Endothelial cell of umbilical vein (primary cell): Measurements from ENCODE around the gene SIAH2. TPM values are rescaled to one million over a fixed set of nuclear protein-coding genes. Genes with fewer than 3 reads are reported as not detected.

Experiments
- BruUV-seq: library from RNA; stranded (reverse); fragments of 400-500 nt; replicated peaks from 2 replicates; lab custom pipeline; 2021; lab: Mats Ljungman, UMichigan
- CTCF ChIA-PET: fragments of 300-600, 350-600 bp; sonication (Branson Sonifier 250); formaldehyde crosslinking; loops from one replicate; lab custom pipeline; 2021; ENCODE audit warnings: antibody characterized with exemption, inconsistent platforms; lab: Charles Lee
- POLR2A ChIA-PET: fragments of 300-600, 350-600 bp; sonication (Branson Sonifier 250); formaldehyde crosslinking; loops from one replicate; lab custom pipeline; 2021; ENCODE audit warnings: antibody characterized with exemption, inconsistent platforms; lab: Charles Lee
- DNase-seq: peaks from one replicate; pipeline ENCODE4 v3.0.0-alpha.2; 2011; ENCODE audit warnings: low read depth, low spot score
- FAIRE-seq: peaks from 2 replicates; lab custom pipeline; 2011; peaks lifted over from hg19 to GRCh38; lab: Jason Lieb, UNC
- H2AFZ ChIP-seq: 2 replicates; pipeline ENCODE4 v1.6.0; 2012; ENCODE audit warnings: low read depth, low read length, control low read depth, inconsistent platforms
- H3K27ac ChIP-seq: 2 replicates; pipeline ENCODE4 v1.5.1; 2011; ENCODE audit warnings: low read depth, mild to moderate bottlenecking, control low read depth, low read length, moderate library complexity; ENCODE audit not compliant: insufficient read depth
- H3K27me3 ChIP-seq, 2 experiments: 2 replicates each; pipeline versions ENCODE4 v1.6.0 to v1.6.1; 2011; ENCODE audit warnings: low read length in 2 of 2, mixed read lengths in 1 of 2; ENCODE audit not compliant: control insufficient read depth in 2 of 2, insufficient read depth in 2 of 2
- H3K36me3 ChIP-seq, 2 experiments: 2 replicates in 1 of 2; 3 replicates in 1 of 2; pipeline ENCODE4 v1.5.1; 2011; ENCODE audit warnings: low read length in 2 of 2, mild to moderate bottlenecking in 1 of 2, moderate library complexity in 1 of 2; ENCODE audit not compliant: control insufficient read depth in 2 of 2, insufficient read depth in 2 of 2; ENCODE audit errors: extremely low read depth in 1 of 2
- H3K4me1 ChIP-seq: 3 replicates; pipeline ENCODE4 v1.5.1; 2011; ENCODE audit warnings: mild to moderate bottlenecking, low read length; ENCODE audit not compliant: control insufficient read depth, insufficient read depth; ENCODE audit errors: extremely low read depth
- H3K4me2 ChIP-seq: 2 replicates; pipeline ENCODE4 v1.6.1; 2011; ENCODE audit warnings: low read length, control low read depth, mixed read lengths; ENCODE audit not compliant: insufficient read depth
- H3K4me3 ChIP-seq, 3 experiments: fragments of 200-600 bp in 1 of 3; sonication (generic), shearing (Covaris generic) in 1 of 3; replicated peaks in 1 of 3; 2 replicates each; pipeline ENCODE4 v1.5.1; 2011 to 2016; ENCODE audit warnings: control low read depth in 3 of 3, low read length in 3 of 3, mild to moderate bottlenecking in 2 of 3, inconsistent platforms in 1 of 3, low read depth in 1 of 3, moderate library complexity in 1 of 3; ENCODE audit not compliant: insufficient read depth in 1 of 3
- H3K79me2 ChIP-seq: 2 replicates; pipeline ENCODE4 v1.6.0; 2012; ENCODE audit warnings: low read length, inconsistent platforms; ENCODE audit not compliant: control insufficient read depth, insufficient read depth
- H3K9ac ChIP-seq: replicated peaks from 2 replicates; pipeline ENCODE3; 2011; ENCODE audit warnings: low read length, control low read depth; ENCODE audit not compliant: insufficient read depth; ENCODE audit errors: extremely low read depth
- H3K9me1 ChIP-seq: replicated peaks from 3 replicates; pipeline ENCODE4 v1.6.0; 2011; ENCODE audit warnings: mild to moderate bottlenecking, low read length; ENCODE audit not compliant: control insufficient read depth, insufficient read depth; ENCODE audit errors: extremely low read depth
- H3K9me3 ChIP-seq: replicated peaks from 2 replicates; pipeline ENCODE4 v1.5.1; 2012; ENCODE audit warnings: low read length, inconsistent platforms; ENCODE audit not compliant: control insufficient read depth, insufficient read depth
- H4K20me1 ChIP-seq: replicated peaks from 2 replicates; pipeline ENCODE3; 2011; ENCODE audit warnings: mild to moderate bottlenecking, low read length; ENCODE audit not compliant: control insufficient read depth, insufficient read depth; ENCODE audit errors: extremely low read depth
- GATA2 ChIP-seq: IDR thresholded peaks from 2 replicates; pipeline ENCODE4 v1.7.0; 2011; ENCODE audit warnings: low read depth, mild to moderate bottlenecking, moderate library complexity, mixed read lengths, low read length; ENCODE audit not compliant: insufficient read length, insufficient read depth
- MYC ChIP-seq: IDR thresholded peaks from one replicate; pipeline ENCODE4 v1.6.1; 2011; ENCODE audit warnings: mild to moderate bottlenecking, low read depth, low read length
- POLR2A ChIP-seq: IDR thresholded peaks from 2 replicates; pipeline ENCODE4 v1.6.1; 2012; ENCODE audit warnings: low read depth, mild to moderate bottlenecking, control low read depth, low read length
- dilution Hi-C: fragments of 300-500 bp; cut with MboI; formaldehyde crosslinking; loops from one replicate; pipeline ENCODE4 v1.15.0; 2019; ENCODE audit warnings: low sequenced_read_pairs; ENCODE audit not compliant: extremely low pct_ligation_motif_present
- intact Hi-C: fragments of 100-400 bp; cut with micrococcal nuclease; formaldehyde crosslinking; loops from one replicate; pipeline ENCODE4 v1.10.0; 2022
- polyA plus RNA-seq, 4 experiments: library from polyadenylated mRNA; depleted of rRNA in 3 of 4; stranded (reverse) in 3 of 4; unstranded in 1 of 4; fragments of >200 nt; gene quantifications; 2 replicates each; pipeline versions ENCODE4 v1.2.1 to v1.2.3, GENCODE V29; 2011 to 2012; ENCODE audit warnings: missing spikeins in 1 of 4
- total RNA-seq: library from RNA; stranded (reverse); gene quantifications from 2 replicates; pipeline ENCODE4 v1.2.3, GENCODE V29; 2021

The SIAH2 gene
- total and polyA plus RNA-seq, 2 donors (not counting 3 experiments of a cell fraction or from before 2014, with no cell fraction given) = 16.7 to 25.1 TPM

DNA sequence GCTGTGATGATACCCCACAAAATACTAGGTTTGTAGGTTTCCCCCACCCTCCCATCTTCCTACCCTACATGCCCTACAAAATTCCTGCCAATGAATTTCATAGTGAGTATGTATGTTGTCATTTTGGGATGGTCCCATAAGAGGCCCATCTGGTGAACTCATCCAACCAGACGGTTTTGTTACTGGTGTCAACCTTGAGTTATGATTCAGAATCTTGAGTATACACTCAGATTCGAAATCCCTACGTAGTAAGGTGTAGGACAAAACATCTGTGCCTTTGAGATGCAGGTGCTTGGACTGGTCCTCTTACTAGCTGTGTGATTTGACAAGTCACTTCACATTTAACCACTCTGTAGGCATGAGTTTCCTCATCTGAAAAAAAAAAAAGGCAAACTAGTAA is 3.6 kb downstream of the SIAH2 start:
- Histone ChIP-seq H3K9me3 (no peaks in the 10 kb centered on the region), H3K79me2 (peaks cover 70% of the 10 kb centered on the region), H3K4me3 (no peak overlapping the region), H4K20me1 (no peaks in the 10 kb centered on the region), H3K9me1 (no peaks in the 10 kb centered on the region), H3K36me3 (no peaks in the 10 kb centered on the region), H3K27me3 (no peaks in the 10 kb centered on the region), H3K4me1 (peaks cover 18% of the 10 kb centered on the region), H3K27ac (no peak overlapping the region), H3K4me2 (no peak overlapping the region), H3K9ac (no peak overlapping the region), H2AFZ (no peak overlapping the region)
- POLR2A ChIA-PET = no interaction called here
- DNase-seq (no peak), FAIRE-seq (no peak)
- BruUV-seq = no TSS peak
- intact Hi-C loops = no loop called here
- dilution Hi-C loops = no loop called here
- TF ChIP-seq POLR2A = no peak
- CTCF ChIA-PET = no interaction called here

DNA sequence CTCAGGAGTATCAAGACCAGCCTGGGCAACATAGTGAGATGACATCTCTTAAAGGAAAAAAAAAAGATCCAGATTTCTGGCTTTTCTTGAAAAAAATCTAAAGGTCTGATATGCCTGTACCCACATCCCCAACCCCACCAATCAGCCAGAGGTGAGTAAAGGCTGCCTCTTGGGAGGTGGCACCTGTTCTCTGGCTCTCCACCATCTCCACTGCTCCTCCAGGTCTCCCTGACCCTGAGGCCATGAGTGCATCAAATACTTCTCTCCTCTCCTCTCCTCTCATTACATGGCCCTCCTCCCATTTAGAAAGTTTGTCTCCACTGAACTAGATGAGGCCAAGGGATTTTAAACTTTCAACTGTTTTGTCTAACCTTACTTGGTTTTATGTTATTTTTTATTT is 5.2 kb downstream of the SIAH2 start:
- no TSS peak for BruUV-seq
- Histone ChIP-seq H3K9ac (no peak overlapping the region), H3K4me2 (no peak overlapping the region), H3K27ac (no peak overlapping the region), H3K27me3 (no peaks in the 10 kb centered on the region), H3K4me1 (peaks cover 13% of the 10 kb centered on the region), H3K36me3 (no peaks in the 10 kb centered on the region), H3K9me1 (no peaks in the 10 kb centered on the region), H2AFZ (no peak overlapping the region), H4K20me1 (no peaks in the 10 kb centered on the region), H3K9me3 (no peaks in the 10 kb centered on the region), H3K4me3 (no peak overlapping the region), H3K79me2 (peaks cover 83% of the 10 kb centered on the region)
- ChIA-PET POLR2A (no interaction called here), CTCF (no interaction called here)
- dilution Hi-C loops = no loop called here
- TF ChIP-seq GATA2 = no peak
- TF ChIP-seq POLR2A = no peak
- no peak for TF ChIP-seq MYC
- intact Hi-C loops = no loop called here
- FAIRE-seq (no peak), DNase-seq (no peak)
